H1 (cell line): ENCODE measurements around the gene EVA1C. TPM values are rescaled to one million over a fixed set of nuclear protein-coding genes. Genes with fewer than 3 reads are reported as not detected.
"Not testable (repeated sequence)": the region's sequence is repeated elsewhere in the genome, so short reads cannot be mapped to it uniquely, and the experiment has no call there.

Source experiments
- CTCF ChIA-PET: fragments of 300-600 bp; sonication (Branson Sonifier 250); formaldehyde crosslinking; loops from one replicate; lab custom pipeline; 2021; ENCODE audit not compliant: partially characterized antibody; lab: Charles Lee
- POLR2A ChIA-PET: fragments of 300-600 bp; sonication (Branson Sonifier 250); formaldehyde crosslinking; loops from one replicate; lab custom pipeline; 2021; ENCODE audit warnings: inconsistent platforms; ENCODE audit not compliant: partially characterized antibody; lab: Charles Lee
- DNase-seq, 2 experiments: peaks; one replicate each; pipeline versions ENCODE4 v3.0.0 to v3.0.0-alpha.2; 2010 to 2022; ENCODE audit warnings: low spot score in 2 of 2, low read depth in 1 of 2, mixed read lengths in 1 of 2
- FAIRE-seq: peaks from 2 replicates; lab custom pipeline; 2011; peaks lifted over from hg19 to GRCh38; lab: Jason Lieb, UNC
- H2AFZ ChIP-seq: 2 replicates; pipeline ENCODE4 v1.8.1; 2012; ENCODE audit warnings: low read length, inconsistent platforms
- H2AK5ac ChIP-seq: 2 replicates; pipeline ENCODE4 v1.6.1; 2013; ENCODE audit warnings: low read depth, low read length
- H2BK120ac ChIP-seq: replicated peaks from 2 replicates; pipeline ENCODE3; 2013; ENCODE audit warnings: low read depth, low read length, inconsistent platforms
- H2BK12ac ChIP-seq: 2 replicates; pipeline ENCODE4 v1.6.1; 2013; ENCODE audit warnings: low read depth, low read length
- H2BK15ac ChIP-seq: 2 replicates; pipeline ENCODE4 v1.6.1; 2013; ENCODE audit warnings: low read length
- H2BK20ac ChIP-seq: 2 replicates; pipeline ENCODE4 v1.6.1; 2013; ENCODE audit warnings: low read length
- H2BK5ac ChIP-seq: 2 replicates; pipeline ENCODE4 v1.6.1; 2013; ENCODE audit warnings: low read depth, low read length
- H3K14ac ChIP-seq: 2 replicates; pipeline ENCODE4 v1.6.1; 2013; ENCODE audit warnings: inconsistent platforms; ENCODE audit not compliant: insufficient read length
- H3K18ac ChIP-seq: 2 replicates; pipeline ENCODE4 v1.6.1; 2013; ENCODE audit warnings: low read length; ENCODE audit errors: extremely low read depth
- H3K23ac ChIP-seq: 2 replicates; pipeline ENCODE4 v1.6.1; 2013; ENCODE audit warnings: inconsistent platforms; ENCODE audit not compliant: insufficient read length
- H3K23me2 ChIP-seq: 2 replicates; pipeline ENCODE4 v1.6.1; 2013; ENCODE audit warnings: low read depth, low read length
- H3K27ac ChIP-seq: 2 replicates; pipeline ENCODE4 v1.6.1; 2011; ENCODE audit warnings: low read depth, low read length, inconsistent platforms
- H3K27me3 ChIP-seq, 4 experiments: replicated peaks in 1 of 4; 1 replicate in 1 of 4; 2 replicates in 3 of 4; pipeline versions ENCODE4 v1.6.1 to v1.8.1; 2011 to 2013; ENCODE audit warnings: low read length in 3 of 4, mild to moderate bottlenecking in 3 of 4, inconsistent platforms in 2 of 4, mixed read lengths in 2 of 4, moderate library complexity in 1 of 4; ENCODE audit not compliant: control insufficient read depth in 3 of 4, insufficient read depth in 3 of 4; ENCODE audit errors: extremely low read depth in 1 of 4
- H3K36me3 ChIP-seq, 4 experiments: 2 replicates each; pipeline versions ENCODE4 v1.6.1 to v1.8.1; 2011 to 2013; ENCODE audit warnings: mild to moderate bottlenecking in 4 of 4, low read length in 3 of 4, moderate library complexity in 2 of 4, control low read depth in 1 of 4, inconsistent platforms in 1 of 4; ENCODE audit not compliant: insufficient read depth in 4 of 4, control insufficient read depth in 2 of 4
- H3K4ac ChIP-seq: replicated peaks from 2 replicates; pipeline ENCODE3; 2013; ENCODE audit warnings: low read length, low read depth, mixed read lengths, inconsistent platforms; ENCODE audit not compliant: insufficient read length
- H3K4me1 ChIP-seq, 4 experiments: replicated peaks in 1 of 4; 1 replicate in 1 of 4; 2 replicates in 3 of 4; pipeline versions ENCODE4 v1.6.1 to v1.8.1; 2011 to 2013; ENCODE audit warnings: low read length in 3 of 4, inconsistent platforms in 2 of 4, mixed read lengths in 1 of 4; ENCODE audit not compliant: insufficient read depth in 4 of 4, control insufficient read depth in 3 of 4
- H3K4me2 ChIP-seq, 2 experiments: 2 replicates each; pipeline versions ENCODE4 v1.6.1 to v1.8.1; 2011 to 2013; ENCODE audit warnings: low read depth in 2 of 2, low read length in 2 of 2, control low read depth in 1 of 2, inconsistent platforms in 1 of 2, mild to moderate bottlenecking in 1 of 2; ENCODE audit not compliant: insufficient read depth in 1 of 2
- H3K4me3 ChIP-seq, 4 experiments: fragments of 200-600, 300-600 bp in 1 of 4; sonication (generic), shearing (Covaris generic), sonication (Bioruptor Twin) in 1 of 4; 2 replicates each; pipeline versions ENCODE4 v1.5.1 to v1.8.1; 2011 to 2016; ENCODE audit warnings: low read length in 4 of 4, low read depth in 3 of 4, control low read depth in 2 of 4, inconsistent platforms in 2 of 4, mild to moderate bottlenecking in 2 of 4, mixed read lengths in 1 of 4, moderate library complexity in 1 of 4; ENCODE audit not compliant: insufficient read depth in 2 of 4; ENCODE audit errors: extremely low read depth in 1 of 4
- H3K56ac ChIP-seq: replicated peaks from 2 replicates; pipeline ENCODE3; 2013; ENCODE audit warnings: low read depth, mild to moderate bottlenecking, mixed read lengths, low read length, inconsistent platforms; ENCODE audit not compliant: insufficient read length
- H3K79me1 ChIP-seq: 2 replicates; pipeline ENCODE4 v1.6.1; 2013; ENCODE audit warnings: low read depth, low read length, control low read depth
- H3K79me2 ChIP-seq, 2 experiments: 2 replicates each; pipeline versions ENCODE4 v1.6.1 to v1.8.1; 2012 to 2013; ENCODE audit warnings: low read length in 2 of 2, mild to moderate bottlenecking in 2 of 2, inconsistent platforms in 1 of 2; ENCODE audit not compliant: insufficient read depth in 2 of 2, control insufficient read depth in 1 of 2
- H3K9ac ChIP-seq, 4 experiments: replicated peaks in 1 of 4; 1 replicate in 1 of 4; 2 replicates in 3 of 4; pipeline versions ENCODE4 v1.6.1 to v1.8.1; 2011 to 2013; ENCODE audit warnings: low read depth in 3 of 4, low read length in 3 of 4, control low read depth in 2 of 4, mild to moderate bottlenecking in 2 of 4, moderate library complexity in 2 of 4, inconsistent platforms in 1 of 4; ENCODE audit errors: extremely low read depth in 1 of 4
- H3K9me3 ChIP-seq, 2 experiments: 2 replicates each; pipeline versions ENCODE4 v1.6.1 to v1.8.1; 2012 to 2013; ENCODE audit warnings: mild to moderate bottlenecking in 2 of 2, moderate library complexity in 2 of 2, control low read depth in 1 of 2, inconsistent platforms in 1 of 2, low read depth in 1 of 2, low read length in 1 of 2, mixed read lengths in 1 of 2; ENCODE audit not compliant: insufficient read depth in 2 of 2
- H4K20me1 ChIP-seq, 2 experiments: replicated peaks in 1 of 2; 2 replicates each; pipeline versions ENCODE3 to v1.8.1; 2011 to 2013; ENCODE audit warnings: inconsistent platforms in 2 of 2, low read length in 2 of 2, mild to moderate bottlenecking in 1 of 2; ENCODE audit not compliant: insufficient read depth in 2 of 2, control insufficient read depth in 1 of 2
- H4K5ac ChIP-seq: 2 replicates; pipeline ENCODE4 v1.6.1; 2013; ENCODE audit warnings: low read length, low read depth, mixed read lengths, inconsistent platforms; ENCODE audit not compliant: insufficient read length
- H4K8ac ChIP-seq: 2 replicates; pipeline ENCODE4 v1.8.0; 2013; ENCODE audit warnings: mild to moderate bottlenecking, moderate library complexity, low read length, inconsistent platforms; ENCODE audit not compliant: insufficient read depth; ENCODE audit errors: extremely low read depth
- H4K91ac ChIP-seq: replicated peaks from 2 replicates; pipeline ENCODE3; 2013; ENCODE audit warnings: low read length, mixed read lengths, inconsistent platforms; ENCODE audit not compliant: insufficient read length
- WGBS, 2 experiments: shearing (Covaris generic) in 1 of 2; methylation state at CpG; one replicate each; pipeline versions ENCODE4 v1.1.6 to v1.1.7; 2013 to 2015; ENCODE audit warnings: low lambda C conversion rate in 2 of 2, mixed read lengths in 2 of 2, inconsistent platforms in 1 of 2, low coverage in 1 of 2, missing lambda C conversion rate in 1 of 2; ENCODE audit not compliant: insufficient replicate concordance in 2 of 2, insufficient coverage in 1 of 2, insufficient read length in 1 of 2; ENCODE audit errors: extremely low coverage in 1 of 2, missing lambda C conversion rate in 1 of 2; 5-methylcytosine and 5-hydroxymethylcytosine counted together
- polyA plus RNA-seq, 7 experiments: library from polyadenylated mRNA; depleted of rRNA in 3 of 7; stranded (reverse) in 5 of 7; unstranded in 2 of 7; fragments of >200 nt in 5 of 7; fragments of 200-250 nt in 2 of 7; gene quantifications; 1 replicate in 5 of 7; 2 replicates in 1 of 7; 4 replicates in 1 of 7; pipeline versions ENCODE4 v1.2.1 to v1.2.3, GENCODE V29; 2011 to 2013; ENCODE audit warnings: missing spikeins in 2 of 7, mixed read lengths in 2 of 7
- total RNA-seq: library from RNA; stranded (reverse); fragmentation: NEBNext Ultra II Directional; extraction: Animal tissue kit (Norgen Biotek cat#: 25700); gene quantifications from 2 replicates; pipeline ENCODE4 v1.2.1, GENCODE V29; 2021

EVA1C gene
- total and polyA plus RNA-seq, 2 of the 8 experiments (the other 6 are each of a cell fraction or from before 2014, with no cell fraction given) = 2.6 to 3.6 TPM

- H2BK120ac ChIP-seq, H2AK5ac ChIP-seq, H2BK15ac ChIP-seq, H4K5ac ChIP-seq, POLR2A ChIA-PET, H3K14ac ChIP-seq, H3K79me2 ChIP-seq, H2AFZ ChIP-seq, H3K4me2 ChIP-seq, DNase-seq, H3K4me1 ChIP-seq, H3K27me3 ChIP-seq, H3K23ac ChIP-seq, H3K36me3 ChIP-seq, H4K91ac ChIP-seq, FAIRE-seq, H3K4me3 ChIP-seq, H3K79me1 ChIP-seq, H3K9ac ChIP-seq, H3K4ac ChIP-seq, H3K27ac ChIP-seq, H4K8ac ChIP-seq, H4K20me1 ChIP-seq, H3K23me2 ChIP-seq, H3K9me3 ChIP-seq, H3K56ac ChIP-seq: not testable (repeated sequence)
- CTCF ChIA-PET = interaction anchor here (1.3 kb wide), 1 partner anchor 42 kb away, joined by 3 read pairs; no protein-coding TSS in a partner anchor
- Histone ChIP-seq H2BK20ac (0 out of 2 replicates have a peak overlapping the region, but pooled peaks have one; percentile 34), H2BK12ac (0 out of 2 replicates have a peak overlapping the region, but pooled peaks have one; percentile 55), H3K18ac (peak overlapping the region; percentile 15; the same call in 1 of the 2 replicates), H2BK5ac (peak overlapping the region; percentile 30; the same call in 1 of the 2 replicates)
- WGBS, 2 experiments = 89% methylated on average over 3 of the region's 3 CpGs; no CpG with 5 or more reads in 1 of the 2 experiments
Observed at GRCh38 chr21:32531561-32531960, 119.1 kb downstream of the EVA1C start.
